Lower leg skin (tissue), 4 donors: ENCODE data around the gene PUS1. TPM values are rescaled to one million over a fixed set of nuclear protein-coding genes. Genes with fewer than 3 reads are reported as not detected.
A peak's percentile ranks its signal among the peaks of the same experiment; 100 is the strongest.

Experiments used
- DNase-seq, 2 donors: peaks; one replicate each; pipeline ENCODE4 v3.0.0-alpha.2; 2019; ENCODE audit warnings: low spot score in 2 of 2
- H3K4me3 ChIP-seq: fragments of 200-600 bp; sonication (generic); 2 replicates; pipeline ENCODE4 v1.5.1; 2017; ENCODE audit warnings: mild to moderate bottlenecking, low read depth; ENCODE audit not compliant: poor library complexity, severe bottlenecking
- POLR2A ChIP-seq, 2 donors: fragments of 450-650 bp; IDR thresholded peaks; one replicate each; pipeline ENCODE4 v1.6.1; 2016 to 2017; ENCODE audit warnings: antibody characterized with exemption in 2 of 2, mild to moderate bottlenecking in 1 of 2, moderate library complexity in 1 of 2
- WGBS, 2 donors: methylation state at CpG; one replicate each; pipeline ENCODE4 v1.1.5; 2018; 5-methylcytosine and 5-hydroxymethylcytosine counted together
- intact Hi-C: fragments of 100-400 bp; cut with DNase I; formaldehyde crosslinking; loops from one replicate; pipeline ENCODE4 v1.15.0; 2023; ENCODE audit warnings: low total_unique reads
- total RNA-seq, 4 donors: library from RNA; depleted of rRNA; stranded (reverse); fragments of >200 nt; gene quantifications; one replicate each; pipeline ENCODE4 v1.1.0, GENCODE V29; 2016
- TF ChIP-seq, protein P1 (sequence below), 3 donors: fragments of 450-650 bp; IDR thresholded peaks; one replicate each; pipeline ENCODE4 v1.5.1; 2016; ENCODE audit warnings: antibody characterized with exemption in 3 of 3, mild to moderate bottlenecking in 3 of 3, moderate library complexity in 2 of 3

The PUS1 gene
- total RNA-seq, 4 donors from 2014 or later, result 8.3 to 36.4 (median 19.0) TPM

GRCh38 chr12:131917711-131918306 is 11.3 kb upstream of the PUS1 start:
- intact Hi-C loops, result no loop called here
- DNase-seq, result peak in 1 of 2 donors; percentile 81
- 92 to 93% methylated on average over 15 to 17 of the region's 18 CpGs for WGBS, 2 donors
- TF ChIP-seq, protein P1, sequence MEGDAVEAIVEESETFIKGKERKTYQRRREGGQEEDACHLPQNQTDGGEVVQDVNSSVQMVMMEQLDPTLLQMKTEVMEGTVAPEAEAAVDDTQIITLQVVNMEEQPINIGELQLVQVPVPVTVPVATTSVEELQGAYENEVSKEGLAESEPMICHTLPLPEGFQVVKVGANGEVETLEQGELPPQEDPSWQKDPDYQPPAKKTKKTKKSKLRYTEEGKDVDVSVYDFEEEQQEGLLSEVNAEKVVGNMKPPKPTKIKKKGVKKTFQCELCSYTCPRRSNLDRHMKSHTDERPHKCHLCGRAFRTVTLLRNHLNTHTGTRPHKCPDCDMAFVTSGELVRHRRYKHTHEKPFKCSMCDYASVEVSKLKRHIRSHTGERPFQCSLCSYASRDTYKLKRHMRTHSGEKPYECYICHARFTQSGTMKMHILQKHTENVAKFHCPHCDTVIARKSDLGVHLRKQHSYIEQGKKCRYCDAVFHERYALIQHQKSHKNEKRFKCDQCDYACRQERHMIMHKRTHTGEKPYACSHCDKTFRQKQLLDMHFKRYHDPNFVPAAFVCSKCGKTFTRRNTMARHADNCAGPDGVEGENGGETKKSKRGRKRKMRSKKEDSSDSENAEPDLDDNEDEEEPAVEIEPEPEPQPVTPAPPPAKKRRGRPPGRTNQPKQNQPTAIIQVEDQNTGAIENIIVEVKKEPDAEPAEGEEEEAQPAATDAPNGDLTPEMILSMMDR (IDR thresholded peaks at IDR 0.05), result no peak
- TF ChIP-seq POLR2A (IDR thresholded peaks at IDR 0.05), result no peak
- H3K4me3 ChIP-seq, result no peak overlapping the region

- peak in 1 of 2 donors; percentile 79 for DNase-seq
- H3K4me3 ChIP-seq, result no peak overlapping the region
- TF ChIP-seq, protein P1 (IDR thresholded peaks at IDR 0.05), result no peak
- no peak for TF ChIP-seq POLR2A (IDR thresholded peaks at IDR 0.05)
- WGBS, 2 donors, result 84 to 87% methylated on average over 13 to 16 of the region's 20 CpGs
- intact Hi-C loops, result no loop called here
Observed at GRCh38 chr12:131918311-131919050, 10.6 kb upstream of the PUS1 start.

GRCh38 chr12:131919051-131919347 is 10.1 kb upstream of the PUS1 start:
- TF ChIP-seq, protein P1 (IDR thresholded peaks at IDR 0.05), result no peak
- TF ChIP-seq POLR2A (IDR thresholded peaks at IDR 0.05), result no peak
- 88% methylated on average over 18 to 19 of the region's 19 CpGs for WGBS, 2 donors
- no peak for DNase-seq
- no peak overlapping the region for H3K4me3 ChIP-seq
- intact Hi-C loops, result no loop called here

GRCh38 chr12:131919366-131920156 is 9.5 kb upstream of the PUS1 start:
- 89 to 92% methylated on average over 28 to 34 of the region's 37 CpGs for WGBS, 2 donors
- no peak for DNase-seq
- intact Hi-C loops, result no loop called here
- no peak overlapping the region for H3K4me3 ChIP-seq
- TF ChIP-seq POLR2A (IDR thresholded peaks at IDR 0.05), result no peak
- TF ChIP-seq, protein P1 (IDR thresholded peaks at IDR 0.05), result no peak

- 96 to 98% methylated on average over 10 to 14 of the region's 14 CpGs for WGBS, 2 donors
- H3K4me3 ChIP-seq, result no peak overlapping the region
- DNase-seq, result no peak
- intact Hi-C loops, result no loop called here
- TF ChIP-seq, protein P1 (IDR thresholded peaks at IDR 0.05), result no peak
- TF ChIP-seq POLR2A (IDR thresholded peaks at IDR 0.05), result no peak
Observed at GRCh38 chr12:131920157-131920508, 8.9 kb upstream of the PUS1 start.
